ENCODE measurements around the gene ULBP2. TPM values are rescaled to one million over a fixed set of nuclear protein-coding genes. Genes with fewer than 3 reads are reported as not detected.

The ULBP2 gene
- total RNA-seq, 1 experiment from 2014 or later, result 2.9 TPM

- H3F3A ChIP-seq (ENCODE audit: insufficient read depth, low read depth), result no peaks in the 10 kb centered on the region
- H3K4me2 ChIP-seq, result no peak overlapping the region
- no peaks in the 10 kb centered on the region for H4K20me1 ChIP-seq (ENCODE audit: insufficient read depth)
- TF ChIP-seq EZH2 (IDR thresholded peaks at IDR 0.05; ENCODE audit: low read depth), result no peak
- no peak for TF ChIP-seq CTCF (conservative IDR thresholded peaks at IDR 0.05)
- no peak overlapping the region for H3K27ac ChIP-seq
- no peaks in the 10 kb centered on the region for H3K9me2 ChIP-seq (ENCODE audit: insufficient read depth)
- H3K4me3 ChIP-seq, result no peak overlapping the region
- no peaks in the 10 kb centered on the region for H3K27me3 ChIP-seq (ENCODE audit: insufficient read depth, low read depth)
- no peaks in the 10 kb centered on the region for H3K4me1 ChIP-seq (replicated peaks; ENCODE audit: insufficient read depth)
- no TSS peak for BruUV-seq (replicated peaks)
- intact Hi-C loops (cut with micrococcal nuclease; ENCODE audit: unreplicated experiment), result no loop called here
- no peaks in the 10 kb centered on the region for H3K36me3 ChIP-seq (ENCODE audit: low read depth)
- no peak overlapping the region for H2AFZ ChIP-seq
- DNase-seq, result no peak
- POLR2A ChIA-PET (ENCODE audit: unreplicated experiment), result no interaction called here
- CTCF ChIA-PET, result no interaction called here
- no peaks in the 10 kb centered on the region; the same call in 1 of the 2 replicates for H3K9me3 ChIP-seq (ENCODE audit: insufficient read depth, low read depth)
- no peaks in the 10 kb centered on the region for H3K79me2 ChIP-seq (ENCODE audit: low read depth)
Measured at GRCh38 chr6:149913085-149913484, 28.7 kb upstream of the ULBP2 start.

- ChIA-PET POLR2A (ENCODE audit: unreplicated experiment) (no interaction called here), CTCF (no interaction called here)
- Histone ChIP-seq H3K4me2 (no peak overlapping the region), H3K4me3 (no peak overlapping the region), H3K4me1 (replicated peaks; ENCODE audit: insufficient read depth) (no peaks in the 10 kb centered on the region), H3K27me3 (ENCODE audit: insufficient read depth, low read depth) (no peaks in the 10 kb centered on the region), H3F3A (ENCODE audit: insufficient read depth, low read depth) (no peaks in the 10 kb centered on the region), H4K20me1 (ENCODE audit: insufficient read depth) (no peaks in the 10 kb centered on the region), H3K79me2 (ENCODE audit: low read depth) (no peaks in the 10 kb centered on the region), H2AFZ (no peak overlapping the region), H3K36me3 (ENCODE audit: low read depth) (no peaks in the 10 kb centered on the region), H3K9me3 (ENCODE audit: insufficient read depth, low read depth) (no peaks in the 10 kb centered on the region; the same call in 1 of the 2 replicates), H3K27ac (no peak overlapping the region), H3K9me2 (ENCODE audit: insufficient read depth) (no peaks in the 10 kb centered on the region)
- DNase-seq, result no peak
- intact Hi-C loops (cut with micrococcal nuclease; ENCODE audit: unreplicated experiment), result no loop called here
- BruUV-seq (replicated peaks), result no TSS peak
- TF ChIP-seq CTCF (conservative IDR thresholded peaks at IDR 0.05) (no peak), EZH2 (IDR thresholded peaks at IDR 0.05; ENCODE audit: low read depth) (no peak)
Measured at GRCh38 chr6:149913540-149914240, 28.1 kb upstream of the ULBP2 start.

- no peak overlapping the region for H3K4me2 ChIP-seq
- no peaks in the 10 kb centered on the region for H3K79me2 ChIP-seq (ENCODE audit: low read depth)
- H3K4me1 ChIP-seq (replicated peaks; ENCODE audit: insufficient read depth), result no peaks in the 10 kb centered on the region
- DNase-seq, result no peak
- H3F3A ChIP-seq (ENCODE audit: insufficient read depth, low read depth), result no peaks in the 10 kb centered on the region
- CTCF ChIA-PET, result no interaction called here
- no peak overlapping the region for H3K4me3 ChIP-seq
- no peaks in the 10 kb centered on the region for H3K9me3 ChIP-seq (ENCODE audit: insufficient read depth, low read depth)
- no peaks in the 10 kb centered on the region for H3K9me2 ChIP-seq (ENCODE audit: insufficient read depth)
- no peak overlapping the region for H3K27ac ChIP-seq
- H3K36me3 ChIP-seq (ENCODE audit: low read depth), result no peaks in the 10 kb centered on the region
- BruUV-seq (replicated peaks), result no TSS peak
- H4K20me1 ChIP-seq (ENCODE audit: insufficient read depth), result no peaks in the 10 kb centered on the region
- no peak overlapping the region for H2AFZ ChIP-seq
- POLR2A ChIA-PET (ENCODE audit: unreplicated experiment), result no interaction called here
- TF ChIP-seq CTCF (conservative IDR thresholded peaks at IDR 0.05), result no peak
- no peak for TF ChIP-seq EZH2 (IDR thresholded peaks at IDR 0.05; ENCODE audit: low read depth)
- intact Hi-C loops (cut with micrococcal nuclease; ENCODE audit: unreplicated experiment), result loop anchor here (2.0 kb wide), 1 partner anchor 47 kb away; no protein-coding TSS in a partner anchor
- no peaks in the 10 kb centered on the region for H3K27me3 ChIP-seq (ENCODE audit: insufficient read depth, low read depth)
Measured at GRCh38 chr6:149915970-149916865, 25.6 kb upstream of the ULBP2 start.

Measured in PC-9 (cell line).